Panc1 (cell line): ENCODE measurements around the gene FBLN2.

Experiments used
- POLR2AphosphoS5 ChIP-seq: IDR thresholded peaks from 2 replicates; pipeline ENCODE4 v1.6.1; 2012; ENCODE audit warnings: mild to moderate bottlenecking, low read depth, low read length, moderate library complexity
- SIN3A ChIP-seq: IDR thresholded peaks from 2 replicates; pipeline ENCODE4 v1.6.1; 2012; ENCODE audit warnings: low read depth, mild to moderate bottlenecking, low read length, moderate library complexity, borderline replicate concordance; ENCODE audit not compliant: insufficient read depth
- TF ChIP-seq, protein P1 (sequence below): fragments of 450-650 bp; IDR thresholded peaks from 2 replicates; pipeline ENCODE4 v1.5.1; 2017; ENCODE audit warnings: mild to moderate bottlenecking
- TF ChIP-seq, protein P2 (sequence below), 2 experiments: IDR thresholded peaks; 2 replicates each; pipeline ENCODE4 v1.6.1; 2011 to 2012; ENCODE audit warnings: low read depth in 2 of 2, control low read depth in 1 of 2, low read length in 1 of 2, mild to moderate bottlenecking in 1 of 2, moderate library complexity in 1 of 2; ENCODE audit not compliant: insufficient read depth in 1 of 2

DNA sequence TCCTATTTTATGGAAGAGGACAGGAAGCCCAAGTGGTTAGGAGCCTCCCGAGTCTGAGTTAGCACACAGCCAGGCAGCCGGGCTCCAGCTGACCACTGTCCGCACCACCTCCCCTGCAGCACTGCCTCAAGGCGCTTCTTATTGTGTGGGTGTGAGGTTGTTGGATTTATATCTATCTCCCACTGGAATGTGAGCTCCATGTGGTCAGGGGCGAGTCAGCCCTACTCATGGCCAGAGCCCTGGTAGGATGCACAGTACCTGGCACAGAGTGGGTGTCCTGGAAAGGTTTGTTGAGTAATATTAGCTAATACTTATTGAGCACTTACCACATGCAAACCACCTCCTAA, 9.7 kb upstream of the FBLN2 start:
- TF ChIP-seq, protein P1, sequence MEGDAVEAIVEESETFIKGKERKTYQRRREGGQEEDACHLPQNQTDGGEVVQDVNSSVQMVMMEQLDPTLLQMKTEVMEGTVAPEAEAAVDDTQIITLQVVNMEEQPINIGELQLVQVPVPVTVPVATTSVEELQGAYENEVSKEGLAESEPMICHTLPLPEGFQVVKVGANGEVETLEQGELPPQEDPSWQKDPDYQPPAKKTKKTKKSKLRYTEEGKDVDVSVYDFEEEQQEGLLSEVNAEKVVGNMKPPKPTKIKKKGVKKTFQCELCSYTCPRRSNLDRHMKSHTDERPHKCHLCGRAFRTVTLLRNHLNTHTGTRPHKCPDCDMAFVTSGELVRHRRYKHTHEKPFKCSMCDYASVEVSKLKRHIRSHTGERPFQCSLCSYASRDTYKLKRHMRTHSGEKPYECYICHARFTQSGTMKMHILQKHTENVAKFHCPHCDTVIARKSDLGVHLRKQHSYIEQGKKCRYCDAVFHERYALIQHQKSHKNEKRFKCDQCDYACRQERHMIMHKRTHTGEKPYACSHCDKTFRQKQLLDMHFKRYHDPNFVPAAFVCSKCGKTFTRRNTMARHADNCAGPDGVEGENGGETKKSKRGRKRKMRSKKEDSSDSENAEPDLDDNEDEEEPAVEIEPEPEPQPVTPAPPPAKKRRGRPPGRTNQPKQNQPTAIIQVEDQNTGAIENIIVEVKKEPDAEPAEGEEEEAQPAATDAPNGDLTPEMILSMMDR, result no peak
- TF ChIP-seq, protein P2, sequence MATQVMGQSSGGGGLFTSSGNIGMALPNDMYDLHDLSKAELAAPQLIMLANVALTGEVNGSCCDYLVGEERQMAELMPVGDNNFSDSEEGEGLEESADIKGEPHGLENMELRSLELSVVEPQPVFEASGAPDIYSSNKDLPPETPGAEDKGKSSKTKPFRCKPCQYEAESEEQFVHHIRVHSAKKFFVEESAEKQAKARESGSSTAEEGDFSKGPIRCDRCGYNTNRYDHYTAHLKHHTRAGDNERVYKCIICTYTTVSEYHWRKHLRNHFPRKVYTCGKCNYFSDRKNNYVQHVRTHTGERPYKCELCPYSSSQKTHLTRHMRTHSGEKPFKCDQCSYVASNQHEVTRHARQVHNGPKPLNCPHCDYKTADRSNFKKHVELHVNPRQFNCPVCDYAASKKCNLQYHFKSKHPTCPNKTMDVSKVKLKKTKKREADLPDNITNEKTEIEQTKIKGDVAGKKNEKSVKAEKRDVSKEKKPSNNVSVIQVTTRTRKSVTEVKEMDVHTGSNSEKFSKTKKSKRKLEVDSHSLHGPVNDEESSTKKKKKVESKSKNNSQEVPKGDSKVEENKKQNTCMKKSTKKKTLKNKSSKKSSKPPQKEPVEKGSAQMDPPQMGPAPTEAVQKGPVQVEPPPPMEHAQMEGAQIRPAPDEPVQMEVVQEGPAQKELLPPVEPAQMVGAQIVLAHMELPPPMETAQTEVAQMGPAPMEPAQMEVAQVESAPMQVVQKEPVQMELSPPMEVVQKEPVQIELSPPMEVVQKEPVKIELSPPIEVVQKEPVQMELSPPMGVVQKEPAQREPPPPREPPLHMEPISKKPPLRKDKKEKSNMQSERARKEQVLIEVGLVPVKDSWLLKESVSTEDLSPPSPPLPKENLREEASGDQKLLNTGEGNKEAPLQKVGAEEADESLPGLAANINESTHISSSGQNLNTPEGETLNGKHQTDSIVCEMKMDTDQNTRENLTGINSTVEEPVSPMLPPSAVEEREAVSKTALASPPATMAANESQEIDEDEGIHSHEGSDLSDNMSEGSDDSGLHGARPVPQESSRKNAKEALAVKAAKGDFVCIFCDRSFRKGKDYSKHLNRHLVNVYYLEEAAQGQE (IDR thresholded peaks at IDR 0.05; ENCODE audit: insufficient read depth in 1 of 2, low read depth in 2 of 2, low read length in 1 of 2), result no peak
- TF ChIP-seq POLR2AphosphoS5 (no peak), SIN3A (no peak)
